Fibroblast of the aortic adventitia (primary cell): Measurements from ENCODE around the gene SLC26A6. TPM values are rescaled to one million over a fixed set of nuclear protein-coding genes. Genes with fewer than 3 reads are reported as not detected.

ENCODE experiments used
- DNase-seq: peaks from one replicate; pipeline ENCODE4 v3.0.0-alpha.2; 2010; ENCODE audit warnings: low read depth
- H3K4me3 ChIP-seq: 2 replicates; pipeline ENCODE4 v1.5.1; 2011; ENCODE audit warnings: low read depth, mild to moderate bottlenecking, control low read depth, low read length, moderate library complexity
- total RNA-seq: library from RNA; depleted of rRNA; stranded (reverse); fragments of >200 nt; gene quantifications from 2 replicates; pipeline ENCODE4 v1.2.3, GENCODE V29; 2012; ENCODE audit warnings: low replicate concordance
- TF ChIP-seq, protein P1 (sequence below): IDR thresholded peaks from 2 replicates; pipeline ENCODE4 v1.5.1; 2011; ENCODE audit warnings: mild to moderate bottlenecking, low read length, control low read depth, inconsistent platforms; ENCODE audit not compliant: insufficient read depth

Gene SLC26A6
- total RNA-seq, 1 donor, result 11.6 TPM

DNA sequence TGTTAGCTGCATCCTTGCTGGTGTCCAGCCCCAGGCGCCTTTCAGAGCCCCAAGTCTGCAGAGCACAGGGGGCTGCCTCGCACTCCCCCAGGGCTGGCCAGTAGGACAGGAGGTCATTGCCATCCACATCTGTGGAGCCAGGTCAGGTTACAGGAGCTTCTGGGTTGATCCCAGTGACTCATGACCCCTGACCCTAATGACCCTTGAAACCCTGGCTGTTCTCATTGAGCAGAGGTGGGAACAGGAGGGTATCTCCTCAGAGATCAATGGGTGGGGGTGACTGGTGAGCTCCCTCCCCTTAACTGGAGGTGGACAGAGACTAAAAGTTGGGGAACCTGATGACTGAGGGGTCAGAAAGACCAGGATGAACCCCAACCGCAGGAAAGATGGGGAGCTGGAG is 6.1 kb upstream of the SLC26A6 start:
- H3K4me3 ChIP-seq, result no peak overlapping the region
- TF ChIP-seq, protein P1, sequence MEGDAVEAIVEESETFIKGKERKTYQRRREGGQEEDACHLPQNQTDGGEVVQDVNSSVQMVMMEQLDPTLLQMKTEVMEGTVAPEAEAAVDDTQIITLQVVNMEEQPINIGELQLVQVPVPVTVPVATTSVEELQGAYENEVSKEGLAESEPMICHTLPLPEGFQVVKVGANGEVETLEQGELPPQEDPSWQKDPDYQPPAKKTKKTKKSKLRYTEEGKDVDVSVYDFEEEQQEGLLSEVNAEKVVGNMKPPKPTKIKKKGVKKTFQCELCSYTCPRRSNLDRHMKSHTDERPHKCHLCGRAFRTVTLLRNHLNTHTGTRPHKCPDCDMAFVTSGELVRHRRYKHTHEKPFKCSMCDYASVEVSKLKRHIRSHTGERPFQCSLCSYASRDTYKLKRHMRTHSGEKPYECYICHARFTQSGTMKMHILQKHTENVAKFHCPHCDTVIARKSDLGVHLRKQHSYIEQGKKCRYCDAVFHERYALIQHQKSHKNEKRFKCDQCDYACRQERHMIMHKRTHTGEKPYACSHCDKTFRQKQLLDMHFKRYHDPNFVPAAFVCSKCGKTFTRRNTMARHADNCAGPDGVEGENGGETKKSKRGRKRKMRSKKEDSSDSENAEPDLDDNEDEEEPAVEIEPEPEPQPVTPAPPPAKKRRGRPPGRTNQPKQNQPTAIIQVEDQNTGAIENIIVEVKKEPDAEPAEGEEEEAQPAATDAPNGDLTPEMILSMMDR, result no peak
- no peak for DNase-seq

DNA sequence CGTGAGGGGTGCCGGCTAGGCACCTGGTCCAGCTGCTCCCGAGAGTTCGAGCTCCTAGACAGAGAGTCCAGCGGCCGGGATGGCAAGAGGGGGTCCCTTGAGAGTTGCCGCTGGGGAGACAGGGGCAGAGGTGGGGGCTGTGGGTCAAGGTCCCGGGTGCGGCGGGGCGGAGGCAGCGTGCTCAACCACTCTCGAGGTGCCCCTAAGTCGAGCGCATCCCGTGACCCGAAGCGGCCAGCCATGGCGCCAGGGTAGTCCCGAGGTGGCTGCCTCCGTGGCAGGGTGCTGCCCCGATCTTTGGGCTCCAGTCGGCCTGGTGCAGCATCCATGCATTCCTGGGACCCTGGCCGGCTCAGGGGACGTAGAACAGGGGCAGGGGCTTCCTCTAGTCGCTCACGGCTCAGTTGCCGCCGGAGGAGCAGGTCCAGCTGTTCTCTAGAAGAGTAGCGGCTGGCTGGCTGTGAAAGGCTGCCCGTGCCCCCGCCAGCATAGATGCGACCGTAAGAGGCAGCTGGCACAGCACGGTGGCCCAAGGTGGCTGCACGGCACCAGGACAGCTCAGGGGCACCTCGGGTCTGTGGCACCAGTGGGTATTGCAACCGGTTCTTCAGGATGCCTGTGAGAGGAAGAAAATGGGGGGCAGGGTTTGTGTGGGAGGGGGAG is 4.8 kb upstream of the SLC26A6 start:
- H3K4me3 ChIP-seq, result no peak overlapping the region
- TF ChIP-seq, protein P1, result no peak
- no peak for DNase-seq

DNA sequence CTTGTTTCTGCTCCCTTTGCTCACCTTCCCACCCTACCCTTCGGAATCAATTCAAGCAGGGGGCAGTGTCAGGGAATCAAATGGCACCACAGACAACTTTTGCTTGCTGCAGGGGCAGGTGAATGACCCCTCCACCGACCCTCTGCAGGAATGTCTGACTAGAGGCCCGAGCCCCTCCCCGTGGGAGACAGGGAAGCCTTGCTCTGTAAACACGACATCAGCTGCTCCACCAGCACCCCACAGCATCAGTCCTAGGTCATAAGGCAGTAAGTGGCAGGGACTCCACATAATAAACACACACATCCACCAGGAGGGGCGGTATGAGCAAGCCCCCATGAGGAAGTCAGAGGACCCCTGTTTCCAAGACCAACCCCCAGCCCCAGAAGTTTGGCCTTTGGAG is 2.0 kb upstream of the SLC26A6 start:
- DNase-seq, result no peak
- TF ChIP-seq, protein P1, result no peak
- no peak overlapping the region for H3K4me3 ChIP-seq

DNA sequence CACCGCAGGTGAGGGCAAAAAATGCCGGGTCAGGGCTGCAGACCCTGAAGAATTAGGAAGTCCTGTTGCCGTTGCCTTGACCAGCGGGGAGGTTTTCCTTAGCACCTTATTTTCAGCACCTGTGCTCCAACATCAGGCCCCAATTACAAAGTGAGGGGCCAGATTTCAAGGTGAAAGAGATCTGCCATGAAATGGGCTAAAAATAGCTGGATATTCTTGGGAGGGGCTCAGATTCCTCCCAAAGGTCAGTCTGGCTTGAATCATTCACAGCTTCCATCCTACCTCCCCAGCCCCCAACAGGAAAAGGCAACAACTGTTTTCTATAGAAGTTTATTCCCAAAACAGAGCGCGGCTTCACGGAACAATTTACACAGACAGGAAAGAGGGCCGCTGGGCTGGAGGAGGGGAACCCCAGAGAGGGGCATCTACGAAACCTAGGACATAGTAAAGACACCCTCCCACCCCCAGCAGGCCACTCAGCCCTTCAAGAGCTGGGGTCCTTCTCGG is 941 bp upstream of the SLC26A6 start:
- H3K4me3 ChIP-seq, result peak overlapping the region; percentile 89
- TF ChIP-seq, protein P1, result no peak
- DNase-seq, result no peak

DNA sequence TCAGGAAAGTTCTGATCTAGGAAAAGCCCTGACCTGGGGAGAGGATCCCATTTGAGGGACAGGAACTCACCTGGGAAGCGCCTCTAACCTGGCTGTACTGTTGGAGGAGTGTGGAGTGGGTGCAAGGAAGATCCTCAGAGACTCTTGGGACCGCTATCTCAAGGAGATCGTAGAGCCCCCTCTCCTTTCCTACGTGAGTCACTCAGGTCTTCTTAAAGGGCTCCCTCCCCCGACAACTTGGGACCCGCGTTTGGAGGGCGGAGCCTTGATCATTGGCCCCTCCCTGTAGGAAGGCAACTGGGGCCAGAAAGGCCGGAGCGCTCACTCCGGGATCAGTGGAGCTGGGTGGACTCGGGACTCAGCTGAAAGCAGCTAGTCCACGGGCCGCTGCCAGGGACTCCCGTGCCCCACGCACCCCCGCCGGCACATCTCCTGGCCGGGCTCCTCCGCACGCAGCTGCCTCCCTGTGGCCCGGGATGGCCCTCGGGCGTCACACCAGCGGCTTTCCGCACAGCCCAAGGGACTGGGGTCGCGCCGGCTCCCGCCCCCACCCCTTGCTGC is 520 bp downstream of the SLC26A6 start:
- peak; percentile 53 for DNase-seq
- TF ChIP-seq, protein P1, result no peak
- peak overlapping the region; percentile 89 for H3K4me3 ChIP-seq

- DNase-seq, result no peak
- H3K4me3 ChIP-seq, result peak overlapping the region; percentile 89
- TF ChIP-seq, protein P1, result no peak
These were observed 1.5 kb downstream of the SLC26A6 start for GRCh38 chr3:48633743-48634142.
